ENCODE measurements around the gene ANKMY1. TPM values are rescaled to one million over a fixed set of nuclear protein-coding genes. Genes with fewer than 3 reads are reported as not detected.

Gene ANKMY1
- total and polyA plus RNA-seq, 2 of the 13 experiments (the other 11 are each of a cell fraction or from before 2014, with no cell fraction given): 11.7 to 18.8 TPM

DNA sequence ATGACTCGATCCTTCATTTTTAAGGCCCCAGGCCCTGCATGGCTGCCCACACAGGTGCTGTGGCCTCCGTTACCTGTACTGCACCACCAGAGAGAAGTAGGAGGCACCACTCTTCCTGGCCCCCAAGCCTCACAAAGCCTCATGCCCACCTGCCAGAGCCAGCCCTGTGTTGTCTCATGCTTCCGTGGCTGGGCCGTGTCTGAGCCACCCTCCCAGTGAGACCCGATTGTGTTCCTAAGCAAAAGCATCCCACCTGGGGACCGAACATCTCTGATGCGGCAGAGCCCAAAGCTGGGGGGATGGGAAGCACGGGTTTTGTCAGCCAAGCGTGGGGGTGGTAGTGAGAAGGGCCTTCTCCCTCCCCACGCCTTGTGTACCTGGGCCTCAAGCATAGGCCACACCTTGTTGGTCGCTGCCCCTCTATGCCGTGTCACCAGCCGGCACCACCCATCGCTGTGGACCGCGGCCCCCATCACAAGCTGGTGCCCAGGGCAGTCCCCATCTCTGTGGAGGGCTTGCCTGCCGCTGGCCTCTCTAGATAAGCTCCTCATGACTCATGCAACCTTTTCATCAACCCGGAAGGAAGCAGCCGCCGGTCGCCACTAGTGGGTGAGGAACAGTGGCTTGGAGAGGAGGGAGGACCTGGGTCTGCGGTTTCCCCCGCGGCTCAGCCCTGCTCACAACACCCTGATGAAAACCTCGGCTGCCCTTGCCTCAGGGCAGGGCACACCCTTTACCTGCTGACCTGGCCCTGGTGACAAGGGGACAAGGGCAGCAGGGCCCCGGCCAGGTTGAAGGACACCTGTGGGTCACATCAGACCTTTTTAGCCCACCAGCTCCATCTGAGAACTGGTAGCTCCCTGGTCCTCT, 7.8 kb upstream of the ANKMY1 start (continued):
- TF ChIP-seq ZFP36L2 (CRISPR knock-in tag; IDR thresholded peaks at IDR 0.05) (no peak), ELF3 (CRISPR knock-in tag; IDR thresholded peaks at IDR 0.05) (peak; percentile 99), FOSL1 (CRISPR knock-in tag; IDR thresholded peaks at IDR 0.05; ENCODE audit: borderline replicate concordance) (peak; percentile 82), ZNF296 (CRISPR knock-in tag; conservative IDR thresholded peaks at IDR 0.05) (0 out of 2 replicates have a peak, but pooled peaks have one; percentile 28), SNAI1 (CRISPR knock-in tag; IDR thresholded peaks at IDR 0.05; ENCODE audit: borderline replicate concordance) (no peak), LBX2 (CRISPR knock-in tag; IDR thresholded peaks at IDR 0.05; ENCODE audit: borderline replicate concordance) (0 out of 2 replicates have a peak, but pooled peaks have one; percentile 70), NFKBIZ (CRISPR knock-in tag; IDR thresholded peaks at IDR 0.05) (no peak; the same call in none of the 2 replicates), THAP7 (CRISPR knock-in tag; IDR thresholded peaks at IDR 0.05) (no peak), JARID2 (CRISPR knock-in tag; IDR thresholded peaks at IDR 0.05; ENCODE audit: insufficient replicate concordance) (no peak), NCOA2 (CRISPR knock-in tag; IDR thresholded peaks at IDR 0.05) (peak; percentile 37; the same call in 1 of the 2 replicates), ZSCAN31 (CRISPR knock-in tag; IDR thresholded peaks at IDR 0.05; ENCODE audit: low read depth) (no peak), ZSCAN29 (CRISPR knock-in tag; conservative IDR thresholded peaks at IDR 0.05) (0 out of 2 replicates have a peak, but pooled peaks have one; percentile 11), ZNF562 (CRISPR knock-in tag; IDR thresholded peaks at IDR 0.05; ENCODE audit: borderline replicate concordance) (no peak), IKZF4 (CRISPR knock-in tag; IDR thresholded peaks at IDR 0.05; ENCODE audit: borderline replicate concordance, low read depth, not compliant biosample characterization) (no peak), ZNF30 (CRISPR knock-in tag; IDR thresholded peaks at IDR 0.05) (no peak), SIN3B (IDR thresholded peaks at IDR 0.05; ENCODE audit: low read length) (no peak), RARA (CRISPR knock-in tag; IDR thresholded peaks at IDR 0.05) (peak; percentile 95), KDM2A (CRISPR knock-in tag; IDR thresholded peaks at IDR 0.05; ENCODE audit: borderline replicate concordance, low read depth) (peak; percentile 92), ARID5B (CRISPR knock-in tag; IDR thresholded peaks at IDR 0.05) (peak; percentile 49)
- TF ChIP-seq, protein P1, sequence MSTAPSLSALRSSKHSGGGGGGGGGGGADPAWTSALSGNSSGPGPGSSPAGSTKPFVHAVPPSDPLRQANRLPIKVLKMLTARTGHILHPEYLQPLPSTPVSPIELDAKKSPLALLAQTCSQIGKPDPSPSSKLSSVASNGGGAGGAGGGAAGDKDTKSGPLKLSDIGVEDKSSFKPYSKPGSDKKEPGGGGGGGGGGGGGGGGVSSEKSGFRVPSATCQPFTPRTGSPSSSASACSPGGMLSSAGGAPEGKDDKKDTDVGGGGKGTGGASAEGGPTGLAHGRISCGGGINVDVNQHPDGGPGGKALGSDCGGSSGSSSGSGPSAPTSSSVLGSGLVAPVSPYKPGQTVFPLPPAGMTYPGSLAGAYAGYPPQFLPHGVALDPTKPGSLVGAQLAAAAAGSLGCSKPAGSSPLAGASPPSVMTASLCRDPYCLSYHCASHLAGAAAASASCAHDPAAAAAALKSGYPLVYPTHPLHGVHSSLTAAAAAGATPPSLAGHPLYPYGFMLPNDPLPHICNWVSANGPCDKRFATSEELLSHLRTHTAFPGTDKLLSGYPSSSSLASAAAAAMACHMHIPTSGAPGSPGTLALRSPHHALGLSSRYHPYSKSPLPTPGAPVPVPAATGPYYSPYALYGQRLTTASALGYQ (CRISPR knock-in tag; IDR thresholded peaks at IDR 0.05): no peak
- TF ChIP-seq, protein P2, sequence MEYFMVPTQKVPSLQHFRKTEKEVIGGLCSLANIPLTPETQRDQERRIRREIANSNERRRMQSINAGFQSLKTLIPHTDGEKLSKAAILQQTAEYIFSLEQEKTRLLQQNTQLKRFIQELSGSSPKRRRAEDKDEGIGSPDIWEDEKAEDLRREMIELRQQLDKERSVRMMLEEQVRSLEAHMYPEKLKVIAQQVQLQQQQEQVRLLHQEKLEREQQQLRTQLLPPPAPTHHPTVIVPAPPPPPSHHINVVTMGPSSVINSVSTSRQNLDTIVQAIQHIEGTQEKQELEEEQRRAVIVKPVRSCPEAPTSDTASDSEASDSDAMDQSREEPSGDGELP (IDR thresholded peaks at IDR 0.05; ENCODE audit: borderline replicate concordance, low read depth): peak; percentile 48; the same call in 1 of the 2 replicates

All from HepG2 (cell line).